NCI-H774 (cell line): ENCODE measurements around the gene JMJD6.

Experiments
- DNase-seq: peaks from one replicate; lab custom pipeline; 2025; lab: John Stamatoyannopoulos, UW

JMJD6 gene

DNA sequence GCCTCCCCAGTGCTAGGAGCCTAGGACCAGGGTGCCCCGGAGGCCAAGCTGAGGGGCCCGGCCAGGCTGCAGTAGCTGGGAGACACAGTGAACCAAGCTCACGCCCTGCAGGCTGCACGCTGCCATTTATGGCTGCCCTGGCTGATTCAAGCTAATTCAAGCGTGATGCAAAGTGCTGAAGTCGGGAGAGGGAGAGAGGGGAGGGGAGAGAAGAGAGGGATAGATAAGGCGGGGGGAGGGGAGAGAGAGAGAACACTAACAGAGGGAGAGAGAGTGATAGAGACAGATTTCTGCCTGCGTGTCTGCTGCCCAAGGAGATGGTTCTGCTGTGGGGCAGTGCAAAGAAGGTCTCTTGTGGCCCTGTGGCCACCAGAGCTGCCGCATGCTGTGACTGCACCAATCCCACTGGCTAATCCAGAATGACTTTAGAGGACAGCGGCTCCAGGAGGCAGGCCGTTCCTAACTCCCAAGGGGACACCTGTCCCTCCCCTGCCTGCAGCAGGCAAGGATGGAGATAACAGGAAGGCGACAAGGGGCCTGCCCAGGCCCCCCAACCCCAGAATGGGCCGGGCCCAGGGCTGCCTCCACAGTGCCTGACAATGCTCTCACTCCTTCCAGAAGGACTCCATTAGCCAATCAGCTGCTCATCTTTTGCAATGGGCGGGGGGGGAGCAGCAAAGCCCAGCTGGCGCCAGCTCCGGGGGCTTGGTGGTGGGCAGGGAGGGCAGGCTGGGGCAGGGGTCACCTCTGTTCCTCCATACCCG is 28.5 kb downstream of the JMJD6 start:
- no peak for DNase-seq

DNA sequence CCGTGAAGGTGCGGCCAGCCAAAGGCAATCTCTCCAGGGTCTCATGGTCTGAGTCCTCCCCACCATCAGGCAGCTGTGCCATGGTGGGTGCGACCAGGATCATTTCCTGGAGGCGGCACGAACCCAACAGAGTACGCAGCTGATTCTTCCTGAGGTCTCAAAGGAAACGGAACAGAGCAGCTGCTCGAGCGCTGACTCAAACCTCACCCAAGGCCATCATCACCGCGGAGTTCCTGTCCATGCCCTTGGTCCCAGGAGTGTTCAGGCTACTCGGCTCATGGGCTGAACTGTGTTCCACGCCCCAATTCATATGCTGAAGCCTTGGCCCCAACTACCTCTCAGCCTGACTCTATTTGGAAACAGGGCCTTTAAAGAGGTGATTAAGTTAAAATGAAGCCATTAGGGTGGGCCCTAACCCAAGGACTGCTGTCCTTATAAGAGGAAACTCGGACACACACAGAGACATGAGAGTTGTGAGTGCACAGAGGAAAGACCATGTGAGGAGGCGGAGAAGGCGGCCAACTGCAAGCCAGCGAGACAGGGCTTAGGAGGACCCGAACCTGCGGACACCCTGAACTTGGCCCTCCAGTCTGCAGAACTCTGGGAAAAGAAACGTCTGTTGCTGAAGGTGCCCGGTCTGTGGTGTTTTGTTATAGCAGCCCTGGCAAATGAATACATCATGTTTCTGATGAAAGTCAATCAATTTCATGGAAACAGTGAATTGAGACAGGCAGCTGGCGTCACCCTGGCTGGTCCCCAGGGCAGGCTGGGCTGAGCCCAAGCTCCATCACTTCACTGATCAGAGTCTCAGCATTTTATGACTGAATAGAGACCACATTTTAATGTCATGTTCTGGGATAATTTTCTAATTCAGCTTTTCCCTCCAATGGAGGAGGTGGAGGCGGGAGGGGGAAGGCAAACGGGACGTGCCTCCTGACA is 29.4 kb downstream of the JMJD6 start:
- DNase-seq, result no peak

- no peak for DNase-seq
These were observed 31.2 kb downstream of the JMJD6 start for GRCh38 chr17:76695059-76695831.

GRCh38 chr17:76691379-76692191 is 34.8 kb downstream of the JMJD6 start:
- DNase-seq, result peak; percentile 40

GRCh38 chr17:76690596-76691280 is 35.7 kb downstream of the JMJD6 start:
- DNase-seq, result no peak

- DNase-seq, result no peak
These were observed 36.5 kb downstream of the JMJD6 start for GRCh38 chr17:76689859-76690258.

DNA sequence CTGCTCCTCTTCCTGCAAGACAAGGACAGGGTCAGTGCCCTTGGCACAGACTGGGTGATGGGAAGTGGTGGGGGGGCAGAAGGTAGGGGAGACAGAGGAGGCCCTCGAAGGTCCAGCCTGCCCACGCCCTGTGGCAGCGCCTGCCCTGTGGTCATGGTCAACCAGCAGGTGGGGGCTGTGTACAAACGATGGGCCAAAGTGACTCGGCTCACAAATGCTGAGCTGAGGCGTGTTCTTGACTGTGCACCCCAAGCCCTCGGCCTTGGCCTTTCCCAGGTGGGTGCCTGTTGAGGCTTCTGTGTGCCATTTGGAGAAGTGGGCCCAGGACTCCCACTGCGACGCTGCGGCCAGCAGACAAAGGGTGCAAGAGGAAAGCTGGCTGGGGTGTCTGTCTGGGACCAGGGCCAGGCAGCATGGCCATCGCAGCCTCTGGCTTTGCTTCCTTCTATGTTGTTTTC is 38.2 kb downstream of the JMJD6 start:
- no peak for DNase-seq

DNA sequence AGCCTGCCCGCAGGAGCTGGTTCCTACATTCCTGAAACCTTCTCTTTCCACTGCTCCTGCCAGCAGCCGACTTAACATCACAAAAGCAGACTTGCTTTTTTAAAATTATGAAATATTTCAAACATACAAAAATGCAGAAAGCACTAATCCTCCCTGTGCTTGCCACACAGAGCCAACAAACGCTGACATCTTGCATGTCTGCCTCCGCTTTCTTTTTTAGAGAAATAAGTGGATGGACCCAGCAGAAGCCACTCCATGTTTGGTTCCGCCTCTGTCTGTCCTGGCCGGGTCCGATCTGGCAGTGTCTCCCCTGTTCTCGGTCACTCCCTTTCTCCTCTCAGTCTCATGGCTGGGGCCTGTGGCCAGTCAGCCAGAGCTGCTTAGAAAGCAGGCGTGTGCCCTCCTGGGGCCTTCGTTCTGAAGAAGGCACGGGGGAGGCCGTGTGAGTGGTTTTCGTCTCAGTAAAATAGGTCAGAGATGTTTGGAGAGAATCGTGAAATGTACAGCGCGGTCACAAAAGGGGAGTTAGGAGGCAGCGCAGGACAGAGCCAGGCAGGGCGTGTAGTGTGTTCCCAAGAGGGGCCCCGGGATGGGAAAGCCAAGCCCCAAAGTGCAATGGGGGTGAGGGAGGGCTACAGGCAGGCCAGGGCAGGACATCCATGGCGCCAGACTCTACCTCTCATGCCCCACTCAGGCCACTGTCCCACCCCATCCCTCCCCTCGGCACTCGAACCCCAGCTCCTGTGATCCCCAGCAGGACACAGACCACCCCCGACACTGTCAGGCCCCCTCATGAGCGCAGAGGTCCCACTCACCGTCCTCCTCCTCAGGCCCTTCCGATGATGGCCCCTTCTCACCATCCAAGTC is 38.9 kb downstream of the JMJD6 start:
- DNase-seq, result no peak

- no peak for DNase-seq
These were observed 39.7 kb downstream of the JMJD6 start for GRCh38 chr17:76686538-76687297.

DNA sequence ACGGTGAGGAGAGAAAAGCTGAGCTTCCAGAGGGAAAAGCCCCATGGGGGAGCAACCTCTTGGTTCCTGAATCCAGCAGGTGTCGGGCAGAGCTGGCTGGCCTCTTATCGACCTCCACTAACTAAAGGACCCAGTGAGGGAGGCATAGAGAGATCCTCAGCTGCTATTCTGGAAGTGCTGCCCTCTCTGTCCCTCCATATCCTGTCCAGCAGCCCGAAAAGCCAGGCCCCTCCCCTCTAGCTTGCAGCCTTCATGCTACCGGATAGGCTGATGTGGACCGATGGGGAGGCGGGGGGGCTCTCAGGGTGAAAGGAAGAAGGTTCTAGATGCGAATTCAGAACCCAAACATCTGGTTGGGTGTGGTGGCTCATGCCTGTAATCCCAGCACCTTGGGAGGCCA is 40.6 kb downstream of the JMJD6 start:
- no peak for DNase-seq

GRCh38 chr17:76685366-76685765 is 41.0 kb downstream of the JMJD6 start:
- DNase-seq, result no peak

DNA sequence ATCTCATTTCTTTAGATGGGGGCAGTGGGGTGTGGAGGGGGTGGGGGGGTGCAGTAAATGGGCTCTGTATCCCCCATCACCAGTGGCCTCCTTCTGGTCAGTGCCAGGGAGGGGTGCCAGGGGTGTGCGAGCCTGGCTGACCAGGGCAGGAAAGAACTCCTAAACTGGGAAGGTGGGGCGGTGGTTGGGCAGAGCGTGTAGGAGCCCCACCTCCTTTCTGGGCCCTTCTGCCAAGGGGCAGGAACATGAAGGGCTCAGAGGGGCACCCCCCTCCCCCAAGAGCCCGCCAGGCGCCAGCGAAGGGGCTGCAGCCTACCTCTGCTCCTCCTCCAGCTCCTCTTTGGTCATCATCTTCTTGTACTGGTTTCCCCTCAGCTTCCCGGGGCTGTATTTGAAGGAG is 41.6 kb downstream of the JMJD6 start:
- no peak for DNase-seq

GRCh38 chr17:76683921-76684745 is 42.3 kb downstream of the JMJD6 start:
- no peak for DNase-seq

DNA sequence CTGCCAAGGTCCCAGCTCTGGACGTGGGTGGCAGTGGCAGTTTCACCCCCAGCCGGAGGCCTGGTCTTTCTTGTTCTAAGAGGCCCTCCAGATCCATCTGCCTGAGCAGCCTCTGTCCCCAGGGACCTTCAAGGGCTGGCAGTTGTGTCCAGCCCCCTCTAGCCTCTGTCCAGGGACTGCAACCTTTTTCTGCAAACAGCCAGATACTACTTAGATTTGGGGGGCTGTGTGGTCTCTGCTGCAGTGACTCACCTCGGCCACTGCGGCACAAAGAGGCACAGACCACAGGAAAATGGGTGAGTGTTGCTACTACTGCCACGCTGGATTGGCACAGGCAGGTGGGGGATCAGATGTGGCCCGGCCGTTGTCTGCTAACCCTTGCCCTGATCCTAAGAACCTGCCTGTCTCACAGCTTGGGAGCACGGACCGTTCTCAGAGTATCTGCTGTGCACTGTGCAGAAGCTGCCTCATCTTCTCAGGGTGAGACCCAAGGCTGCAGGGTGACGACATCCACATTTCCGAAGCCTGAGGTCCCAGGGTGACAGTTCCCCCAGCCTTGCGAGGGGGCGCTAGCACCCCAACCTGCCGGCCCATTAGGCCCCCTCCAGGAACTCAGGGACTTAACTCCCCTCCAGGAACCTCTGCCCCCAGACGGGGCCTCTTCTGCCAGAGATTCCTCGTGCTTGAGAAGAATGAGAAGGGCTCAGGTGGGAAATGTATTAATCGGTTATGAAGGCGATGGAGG is 43.2 kb downstream of the JMJD6 start:
- DNase-seq, result no peak

GRCh38 chr17:76682296-76682695 is 44.1 kb downstream of the JMJD6 start:
- DNase-seq, result no peak

DNA sequence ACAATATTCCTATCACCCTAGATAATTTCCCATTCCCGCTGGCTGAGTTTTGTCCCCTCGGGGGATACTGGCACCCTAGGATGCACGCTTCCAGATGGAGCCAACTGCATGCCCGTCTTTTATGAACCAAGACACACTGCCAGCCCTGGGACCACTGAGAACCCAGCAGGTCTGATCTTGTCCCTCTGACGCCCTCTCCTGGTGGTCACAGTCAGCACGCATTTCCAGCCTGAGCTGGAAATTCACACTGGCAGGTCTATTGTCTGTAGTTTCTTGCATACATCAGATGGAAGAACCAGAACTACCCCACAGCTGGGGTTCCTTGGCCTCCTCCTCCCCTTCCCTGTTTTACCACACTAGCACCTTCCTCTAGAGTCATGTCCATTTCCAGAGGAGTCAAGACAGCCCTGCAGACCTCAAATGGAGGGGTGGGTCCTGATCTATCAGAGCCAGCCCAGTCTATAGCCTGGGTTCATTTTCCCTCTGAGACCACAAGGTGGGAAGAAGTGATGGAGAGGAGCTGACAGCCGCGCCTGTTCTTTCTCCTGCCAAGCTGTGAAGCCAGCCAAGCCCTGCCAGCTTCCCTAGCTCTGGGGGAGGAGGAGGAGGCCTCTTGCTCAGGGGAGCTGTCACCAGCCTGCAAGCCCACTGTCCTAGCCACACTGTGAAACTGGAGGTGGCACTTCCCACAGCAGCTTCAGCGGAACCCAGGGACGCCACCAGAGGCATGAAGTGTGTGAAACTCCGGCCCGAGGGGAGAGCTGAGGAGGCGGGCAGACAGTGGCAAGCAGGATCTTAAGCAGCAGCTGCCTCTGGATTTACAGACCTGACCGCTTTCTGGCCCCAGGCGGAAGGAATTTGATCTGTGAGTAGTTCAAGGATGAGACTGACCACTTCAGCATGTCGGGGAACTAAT is 44.9 kb downstream of the JMJD6 start:
- peak; percentile 61 for DNase-seq
